HG03159 (cell line): ENCODE measurements around the gene GLG1.
"Not testable (repeated sequence)": the region's sequence is repeated elsewhere in the genome, so short reads cannot be mapped to it uniquely, and the experiment has no call there.

Source experiments
- ATAC-seq: cut with Tn5 transposase; IDR thresholded peaks from one replicate; pipeline ENCODE4 v1.9.1; 2021; ENCODE audit warnings: mild to moderate bottlenecking, moderate library complexity; ENCODE audit not compliant: unreplicated experiment

GLG1 gene

DNA sequence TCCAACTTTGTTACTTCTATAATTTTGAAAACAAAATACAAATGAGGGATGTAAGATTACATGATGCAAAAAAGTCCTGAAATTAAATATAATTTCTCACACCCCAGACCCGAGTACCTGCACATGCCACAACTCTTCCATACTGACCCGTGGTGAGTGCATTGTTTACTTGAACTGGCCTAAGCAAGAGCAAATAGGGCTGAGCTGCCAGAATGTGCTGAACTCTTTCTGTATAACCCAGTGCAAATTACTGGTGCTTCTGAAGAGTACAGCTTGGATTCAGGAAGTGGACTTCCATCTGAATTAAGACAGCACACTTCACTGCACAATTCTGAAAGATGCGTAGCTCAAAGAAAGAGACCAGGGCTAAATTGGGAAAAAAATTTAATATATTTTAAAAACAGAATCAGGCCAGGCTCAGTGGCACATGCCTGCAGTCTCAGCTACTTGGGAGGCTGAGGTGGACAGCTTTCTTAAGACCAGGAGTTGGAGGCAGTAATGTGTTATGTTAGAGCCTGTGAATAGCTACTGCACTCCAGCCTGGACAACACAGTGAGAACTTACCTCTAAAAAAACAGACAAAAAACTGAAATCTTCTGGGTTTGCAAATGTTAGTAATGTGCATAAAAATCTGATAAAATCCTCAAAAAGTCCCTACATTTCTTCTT lies 63.9 kb downstream of the GLG1 start:
- not testable (repeated sequence) for ATAC-seq

DNA sequence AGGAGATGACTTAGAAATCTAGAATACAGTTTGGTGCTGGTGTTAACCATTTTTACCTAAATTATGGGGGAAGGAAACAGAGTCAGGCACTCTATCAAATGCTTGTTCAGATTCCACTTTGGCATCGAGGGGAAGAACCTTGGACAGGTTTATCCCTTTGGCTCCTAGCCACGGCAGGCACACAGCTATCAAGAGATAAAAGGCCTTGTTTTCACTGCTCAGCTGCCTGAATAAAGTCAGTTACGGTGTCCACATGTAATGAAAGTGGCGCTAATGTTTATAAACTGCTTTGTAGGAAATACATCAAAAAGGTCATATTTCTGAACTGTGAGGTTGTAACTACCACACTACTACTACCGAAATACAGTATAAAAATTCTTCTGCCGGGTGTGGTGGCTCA lies 66.3 kb downstream of the GLG1 start:
- not testable (repeated sequence) for ATAC-seq

DNA sequence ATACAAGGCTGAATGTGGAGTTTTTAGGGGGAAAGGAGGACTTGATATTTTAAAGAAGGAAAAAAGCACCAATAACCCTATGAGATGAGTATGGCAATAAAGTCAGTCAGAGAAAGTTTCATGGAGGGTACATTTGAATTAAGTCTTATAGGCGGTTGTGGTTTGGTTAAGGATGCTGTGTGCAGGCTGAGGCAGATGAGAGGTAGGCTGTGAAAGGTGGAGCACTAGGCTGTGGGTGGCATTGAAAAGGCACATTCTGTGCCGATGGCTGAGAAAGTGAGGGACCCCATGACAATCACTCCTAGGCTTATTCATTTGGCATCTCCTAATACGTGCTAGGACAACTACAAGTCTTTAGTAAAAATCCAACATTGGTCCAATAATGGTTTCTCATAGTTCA lies 68.1 kb downstream of the GLG1 start:
- not testable (repeated sequence) for ATAC-seq

DNA sequence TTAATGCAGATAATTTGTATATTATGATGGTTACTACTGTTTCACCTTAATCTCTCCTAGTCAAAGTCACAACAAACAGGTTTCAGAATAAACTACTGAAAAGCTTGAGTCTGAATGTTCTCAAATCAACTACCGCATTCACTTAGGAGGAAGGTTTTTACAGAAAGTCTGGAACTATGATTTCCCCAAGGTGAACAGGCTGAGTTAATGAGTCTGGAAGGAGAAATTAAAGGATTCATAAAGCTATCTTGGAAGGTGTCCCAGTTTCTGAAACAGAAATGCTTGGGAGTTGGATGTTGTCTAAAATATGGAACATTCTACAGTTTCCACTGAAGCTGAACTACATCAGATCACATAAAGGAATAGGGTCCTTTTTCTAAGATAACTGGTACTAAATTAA lies 69.2 kb downstream of the GLG1 start:
- not testable (repeated sequence) for ATAC-seq

DNA sequence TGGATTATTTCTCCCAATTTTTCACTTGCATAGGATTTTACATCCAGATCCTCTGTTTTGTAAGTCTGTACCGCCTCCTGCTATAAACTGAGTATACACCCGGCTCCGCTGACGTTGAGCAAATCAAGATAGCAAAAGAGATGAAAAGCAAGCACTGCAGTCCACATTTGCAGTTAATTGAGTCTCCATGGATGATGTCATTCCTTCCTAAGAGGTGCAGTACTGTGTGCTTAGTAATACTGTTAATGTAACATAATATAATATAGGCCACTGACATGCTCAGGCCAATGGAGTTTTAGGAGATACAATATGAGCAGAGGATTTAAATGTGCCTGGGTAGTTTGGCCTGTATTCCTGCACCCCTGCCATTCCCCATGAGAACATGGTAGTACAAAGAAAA lies 72.3 kb downstream of the GLG1 start:
- not testable (repeated sequence) for ATAC-seq

DNA sequence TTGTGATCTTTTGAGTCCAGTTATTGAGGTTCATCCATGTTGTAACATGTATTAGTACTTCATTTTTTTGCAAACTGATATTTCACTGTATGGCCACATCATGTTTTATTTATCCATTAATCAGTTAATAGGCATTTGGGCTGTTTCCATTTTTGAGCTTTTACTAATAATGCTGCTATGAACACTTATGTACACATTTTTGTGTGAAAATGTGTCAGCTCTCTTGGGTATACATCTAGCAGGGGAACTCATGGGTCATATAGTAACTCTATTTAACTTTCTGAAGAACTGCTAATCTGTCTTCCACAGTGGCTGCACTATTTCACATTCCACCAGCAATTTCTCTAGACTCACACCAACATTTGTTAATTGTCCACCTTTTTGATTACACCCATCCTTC lies 82.0 kb downstream of the GLG1 start:
- ATAC-seq: no peak

DNA sequence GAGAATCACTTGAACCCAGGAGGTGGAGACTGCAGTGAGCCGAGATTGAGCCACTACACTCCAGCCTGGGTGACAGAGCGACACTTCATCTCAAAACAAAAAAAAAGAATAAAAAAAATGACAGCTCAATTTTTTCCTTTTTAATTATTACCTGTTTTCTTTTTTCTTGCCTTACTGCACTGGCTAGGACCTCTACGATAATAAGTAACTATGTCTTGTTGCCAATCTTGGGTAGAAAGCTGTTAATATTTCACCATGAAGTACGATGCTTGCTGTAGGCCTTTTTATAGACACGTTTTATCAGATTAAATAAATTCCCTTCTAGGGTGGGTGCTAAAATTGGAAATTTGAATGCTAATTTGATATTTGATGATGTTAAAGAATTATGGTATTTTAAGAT lies 82.8 kb downstream of the GLG1 start:
- no peak for ATAC-seq

DNA sequence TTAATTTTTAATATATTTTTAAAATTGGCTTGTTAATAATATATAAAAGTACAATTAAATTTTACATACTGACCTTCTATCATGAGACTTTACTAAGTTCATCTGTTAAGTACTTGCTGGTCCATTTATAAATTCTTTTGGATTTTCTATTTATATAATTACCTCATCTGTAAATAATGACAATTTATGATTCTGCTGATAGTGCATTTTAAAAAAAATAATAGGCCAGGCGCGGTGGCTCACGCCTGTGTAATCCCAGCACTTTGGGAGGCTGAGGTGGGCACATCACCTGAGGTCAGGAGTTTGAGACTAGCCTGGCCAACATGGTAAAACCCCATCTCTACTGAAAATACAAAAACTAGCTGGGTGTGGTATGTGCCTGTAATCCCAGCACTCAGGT lies 83.2 kb downstream of the GLG1 start:
- ATAC-seq: not testable (repeated sequence)

DNA sequence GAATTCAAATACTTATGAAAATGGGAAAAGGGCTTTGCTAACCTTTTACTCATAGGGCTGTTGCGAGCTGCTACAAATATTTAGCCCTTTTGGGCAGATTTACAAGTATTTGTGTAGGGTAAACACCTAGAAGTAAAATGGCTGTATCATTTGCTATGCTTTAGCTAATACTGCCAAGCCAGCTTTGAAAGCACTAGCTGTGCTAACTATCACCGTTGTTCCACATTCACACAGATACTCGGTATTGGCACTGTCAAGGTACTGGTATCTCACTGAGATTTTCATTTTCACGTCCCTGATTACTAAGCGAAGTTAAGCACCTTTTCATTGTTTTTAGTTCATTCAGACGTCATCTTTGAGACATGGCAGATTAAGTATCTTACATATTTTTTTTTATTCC lies 84.8 kb downstream of the GLG1 start:
- no peak for ATAC-seq

DNA sequence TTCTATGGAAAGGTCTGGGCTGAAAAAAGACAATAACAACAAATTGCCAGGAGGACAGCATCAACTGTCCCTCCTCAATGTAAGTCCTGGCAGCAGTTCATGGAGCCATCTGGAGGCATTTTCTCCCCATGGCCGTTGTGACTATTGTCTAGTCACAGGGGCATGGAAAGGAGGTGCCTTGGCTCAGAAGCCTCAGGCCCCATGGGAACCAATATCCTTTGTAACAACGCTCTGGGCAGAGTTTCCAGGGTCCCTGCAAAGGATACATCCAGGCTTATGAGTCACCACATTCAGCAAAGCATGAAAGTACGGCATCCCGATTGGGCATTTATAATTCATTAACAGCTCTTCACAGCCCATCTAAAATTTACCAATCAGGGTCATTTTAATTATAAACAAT lies 85.2 kb downstream of the GLG1 start:
- no peak for ATAC-seq

DNA sequence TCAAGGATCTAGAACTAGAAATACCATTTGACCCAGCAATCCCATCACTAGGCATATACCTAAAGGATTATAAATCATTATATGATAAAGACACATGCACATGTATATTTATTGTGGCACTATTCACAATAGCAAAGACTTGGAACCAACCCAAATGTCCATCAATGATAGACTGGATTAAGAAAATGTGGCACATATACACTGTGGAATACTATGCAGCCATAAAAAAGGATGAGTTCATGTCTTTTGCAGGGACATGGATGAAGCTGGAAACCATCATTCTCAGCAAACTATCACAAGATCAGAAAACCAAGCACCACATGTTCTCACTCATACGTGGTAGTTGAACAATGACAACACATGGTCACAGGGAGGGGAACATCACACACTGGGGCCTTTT lies 88.0 kb downstream of the GLG1 start:
- not testable (repeated sequence) for ATAC-seq

DNA sequence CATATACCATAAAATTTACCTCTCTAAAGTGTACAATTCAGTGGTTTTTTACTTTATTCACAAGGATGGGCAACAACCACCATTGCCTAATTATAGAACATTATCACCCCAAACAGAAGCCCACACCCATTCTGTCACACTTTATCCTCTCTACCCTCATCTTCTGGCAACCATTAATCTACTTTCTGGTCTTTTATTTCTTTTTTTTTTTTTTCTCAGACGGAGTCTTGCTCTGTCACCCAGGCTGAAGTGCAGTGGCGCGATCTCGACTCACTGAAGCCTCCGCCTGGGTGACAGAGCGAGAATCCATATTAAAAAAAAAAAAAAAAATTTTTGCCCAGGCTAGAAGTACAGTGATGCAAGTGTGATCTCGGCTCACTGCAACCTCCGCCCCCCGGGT lies 95.0 kb downstream of the GLG1 start:
- ATAC-seq: no peak

DNA sequence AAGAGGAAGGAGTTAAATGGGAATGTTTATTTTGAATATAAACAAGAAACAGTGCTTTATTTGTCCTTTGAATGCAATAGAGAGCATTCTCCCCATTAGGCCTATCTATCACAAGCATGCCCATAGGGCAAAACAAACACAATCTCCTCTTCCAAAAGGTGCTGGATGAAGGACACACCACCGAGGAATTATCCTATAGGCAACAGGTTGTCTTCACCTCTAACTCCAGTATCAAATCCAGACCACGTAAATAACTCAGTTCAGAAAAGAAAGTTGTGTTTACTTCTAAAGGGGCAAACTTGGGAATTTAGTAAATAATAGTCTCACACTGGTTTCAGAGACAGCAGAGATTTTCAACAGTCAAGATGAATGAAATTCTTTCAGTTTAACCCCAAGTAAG lies 101.9 kb downstream of the GLG1 start:
- ATAC-seq: no peak

DNA sequence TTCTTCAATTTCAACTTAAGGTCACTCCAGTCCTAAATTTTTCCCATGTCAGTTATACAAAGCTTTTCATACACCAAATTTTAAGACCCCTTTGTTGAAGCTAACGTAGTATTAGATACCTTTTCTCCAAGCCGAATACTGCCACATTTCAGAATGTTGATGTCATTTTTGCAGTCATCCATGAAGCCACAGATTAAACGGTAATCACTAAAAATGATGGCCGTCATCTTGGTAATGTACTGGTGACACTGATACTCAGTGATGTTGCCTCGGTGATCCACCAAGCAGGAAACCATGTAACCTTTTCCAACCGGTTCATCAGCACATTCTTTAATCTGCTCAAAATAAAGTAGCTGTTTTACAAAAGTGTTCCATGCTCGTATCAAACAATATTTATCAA lies 103.5 kb downstream of the GLG1 start:
- ATAC-seq: no peak

DNA sequence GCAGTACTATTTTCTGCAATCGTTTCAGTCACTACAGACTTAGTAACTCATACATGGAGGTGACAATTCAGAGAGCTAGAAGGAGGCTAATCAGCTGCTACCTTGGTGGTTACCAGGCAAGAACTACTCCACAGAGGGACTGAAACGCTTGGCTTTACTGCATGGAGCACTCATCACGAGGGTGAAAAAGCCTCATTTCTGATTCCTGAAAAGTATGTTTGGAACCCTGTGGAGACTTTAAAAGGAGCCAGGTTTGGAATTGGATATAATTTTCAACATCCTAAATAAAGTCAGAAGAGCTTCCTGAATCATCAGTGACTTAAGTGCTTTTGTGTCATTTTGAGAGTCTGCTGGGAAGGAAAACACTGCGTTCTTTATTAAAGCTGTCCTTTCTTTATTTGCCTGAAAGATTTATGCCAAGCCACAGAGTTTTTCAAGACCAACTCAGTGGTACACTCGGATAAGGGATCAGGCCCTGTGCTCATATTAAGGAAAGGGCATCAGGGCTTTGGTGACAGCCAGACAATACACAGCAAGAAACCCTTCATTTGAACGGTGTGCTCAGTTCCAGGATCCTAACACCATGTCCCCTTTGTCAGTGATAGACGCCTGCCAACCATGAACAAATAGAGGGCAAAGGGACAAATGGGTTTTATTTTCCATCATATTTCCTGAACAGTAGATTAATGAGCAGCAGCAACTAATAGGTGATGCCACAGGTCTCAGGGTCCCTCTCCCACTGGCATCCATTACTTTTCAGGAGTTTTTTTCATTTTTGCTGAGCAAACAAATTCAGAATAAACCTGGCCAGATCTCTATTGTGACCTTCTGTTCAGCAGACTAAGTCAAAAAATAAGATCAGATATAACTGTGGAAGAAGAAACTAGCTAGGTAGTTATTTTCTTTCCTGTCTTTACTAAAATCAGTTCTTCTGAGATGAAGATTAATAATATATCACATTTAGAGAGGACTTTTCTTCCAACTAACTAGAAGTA lies 105.1 kb downstream of the GLG1 start:
- no peak for ATAC-seq

DNA sequence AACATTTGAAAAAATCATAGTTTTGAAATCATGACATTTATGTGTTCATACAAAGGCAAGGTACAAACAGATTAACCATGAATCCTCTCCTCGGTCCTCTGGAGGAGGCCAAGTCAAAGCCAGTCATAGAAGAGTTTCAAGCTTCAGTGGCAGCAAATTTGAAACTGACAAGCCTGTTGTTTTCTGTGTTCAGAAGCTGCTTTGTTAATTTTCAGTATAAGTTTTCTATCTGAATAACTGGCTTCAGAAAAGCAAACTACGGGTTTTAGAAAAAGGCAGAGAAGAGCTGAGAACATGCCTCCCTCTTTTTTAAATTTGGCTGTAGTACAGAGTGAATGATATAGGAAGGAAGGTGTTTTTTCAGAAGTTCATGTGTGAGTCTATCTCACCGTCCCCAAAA lies 106.0 kb downstream of the GLG1 start:
- no peak for ATAC-seq

DNA sequence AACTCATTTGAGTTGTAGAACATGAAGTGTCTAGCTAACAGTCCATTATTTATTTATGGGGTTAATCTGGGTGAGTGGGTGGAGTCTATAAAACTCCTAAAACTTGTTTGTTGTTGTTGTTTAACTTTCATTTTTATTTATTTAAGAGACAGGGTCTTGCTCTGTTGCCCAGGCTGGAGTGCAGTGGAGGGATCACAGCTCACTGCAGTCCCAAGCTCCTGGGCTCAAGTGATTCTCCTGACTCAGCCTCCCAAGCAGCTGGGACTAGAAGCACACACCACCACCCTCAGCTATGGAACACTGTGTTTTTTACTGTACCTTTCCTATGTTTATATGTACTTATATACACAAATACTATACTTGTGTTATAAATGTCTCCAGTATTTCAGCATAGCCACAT lies 107.8 kb downstream of the GLG1 start:
- no peak for ATAC-seq

DNA sequence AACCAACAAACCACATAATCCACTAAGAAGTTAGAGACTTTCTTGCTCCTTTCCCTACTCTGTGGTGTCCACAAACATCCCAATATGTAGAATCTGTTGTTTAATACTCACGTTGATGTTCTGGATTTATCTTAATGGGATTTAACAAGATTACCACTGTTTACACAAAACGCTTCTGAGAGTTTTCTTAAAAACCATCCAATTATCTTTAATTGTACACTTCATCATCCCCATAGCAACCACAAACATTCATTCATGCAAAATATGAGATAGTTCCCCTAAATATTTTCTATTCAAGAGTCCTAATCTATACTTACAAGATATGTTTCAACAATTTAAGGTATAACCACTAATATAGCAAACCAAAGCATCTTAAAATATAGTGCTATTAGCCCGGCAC lies 109.2 kb downstream of the GLG1 start:
- no peak for ATAC-seq

DNA sequence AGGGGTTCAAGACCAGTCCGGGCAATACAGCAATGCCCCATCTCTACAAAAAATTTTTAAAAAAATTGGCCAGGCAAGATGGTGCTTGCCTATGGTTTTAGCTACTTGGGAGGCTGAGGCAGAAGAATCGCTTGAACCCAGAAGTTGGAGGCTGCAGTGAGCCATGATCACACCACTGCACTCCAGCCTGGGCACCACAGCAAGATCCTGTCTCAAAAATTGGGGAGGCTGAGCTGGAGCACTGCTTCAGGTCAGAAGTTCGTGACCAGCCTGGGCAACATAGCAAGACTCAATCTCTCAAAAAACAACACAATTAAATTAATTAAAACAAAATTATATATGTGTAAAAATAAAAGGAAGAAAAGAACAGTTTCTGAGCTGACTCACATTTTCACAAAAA lies 110.9 kb downstream of the GLG1 start:
- no peak for ATAC-seq

DNA sequence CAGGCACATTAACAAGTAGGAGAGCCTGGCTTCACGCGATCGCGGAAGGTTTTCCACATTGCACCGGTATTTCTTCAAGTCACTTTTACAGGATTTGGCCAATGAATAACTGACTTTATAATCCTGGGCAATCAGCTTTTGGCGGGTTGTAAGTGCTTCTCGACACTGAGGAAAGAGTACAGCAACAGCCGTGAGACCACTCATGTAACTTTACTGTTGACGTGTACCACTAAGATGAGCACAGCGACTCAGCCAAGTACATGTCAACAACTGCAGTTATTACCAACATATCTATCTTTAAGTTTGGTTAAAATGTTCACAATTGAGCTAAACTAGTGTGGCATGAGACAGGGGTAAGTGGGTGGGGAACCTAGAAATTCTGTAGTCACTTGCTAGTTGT lies 113.9 kb downstream of the GLG1 start:
- ATAC-seq: no peak

DNA sequence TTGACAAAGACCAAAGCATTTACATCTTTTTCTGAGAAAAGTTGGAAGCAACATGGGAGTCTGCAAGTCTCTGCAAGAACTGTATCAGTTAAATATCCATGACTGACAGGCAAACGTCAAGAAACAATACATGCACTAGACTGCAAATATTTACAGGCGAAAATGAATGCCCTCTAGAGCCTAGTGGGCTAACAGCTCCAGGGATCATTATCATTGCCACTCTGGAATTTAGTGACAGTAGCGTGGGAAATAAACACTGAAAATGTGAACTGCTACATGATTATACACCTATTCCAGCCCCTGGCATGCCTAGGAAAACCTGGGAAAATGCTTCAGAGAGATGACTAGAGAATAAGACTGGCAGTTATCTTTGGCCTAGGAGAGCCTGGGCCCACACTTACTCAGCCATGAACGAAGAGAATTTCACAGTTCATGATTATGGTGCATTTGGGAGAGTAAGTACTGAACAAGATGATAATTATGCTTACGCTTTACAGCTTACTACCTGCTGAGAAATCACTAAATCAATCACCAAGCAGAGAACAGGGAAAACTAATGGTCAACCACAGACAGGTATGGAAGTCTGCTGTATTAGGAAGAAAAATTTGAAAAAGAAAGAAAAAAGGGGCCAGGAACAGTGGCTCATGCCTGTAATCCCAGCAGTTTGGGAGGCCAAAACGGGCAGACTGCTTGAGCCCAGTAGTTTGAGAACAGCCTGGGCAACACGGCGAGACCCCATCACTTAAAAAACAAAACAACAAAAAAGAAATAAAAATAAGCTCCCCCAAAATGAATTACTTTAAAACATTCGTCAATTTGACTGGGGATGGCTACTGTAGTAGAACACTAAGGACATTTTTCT lies 119.0 kb downstream of the GLG1 start:
- no peak for ATAC-seq
